Neural cell (in vitro differentiated cells): ENCODE measurements around the gene INSR. TPM values are rescaled to one million over a fixed set of nuclear protein-coding genes. Genes with fewer than 3 reads are reported as not detected.

Experiments used
- H2AFZ ChIP-seq: fragments of 200-600, 300-800 bp; sonication (generic), shearing (Covaris generic); 2 replicates; pipeline ENCODE4 v1.6.0; 2014; ENCODE audit warnings: low read depth, mild to moderate bottlenecking, antibody characterized with exemption, low read length, moderate library complexity
- H3F3A ChIP-seq: fragments of 200-600 bp; shearing (Covaris generic); 2 replicates; pipeline ENCODE4 v1.6.1; 2016; ENCODE audit warnings: mild to moderate bottlenecking, moderate library complexity, mixed read lengths, antibody characterized with exemption, low read length; ENCODE audit not compliant: insufficient read depth, poor library complexity, severe bottlenecking
- H3K27ac ChIP-seq: fragments of 200-600, 300-800 bp; sonication (generic), shearing (Covaris generic); 2 replicates; pipeline ENCODE4 v1.5.1; 2014; ENCODE audit warnings: mild to moderate bottlenecking, low read length, moderate library complexity
- H3K27me3 ChIP-seq: fragments of 300-800, 200-600 bp; sonication (generic), shearing (Covaris generic); 2 replicates; pipeline ENCODE4 v1.6.0; 2014; ENCODE audit warnings: mild to moderate bottlenecking, low read depth, low read length, moderate library complexity; ENCODE audit not compliant: insufficient read depth
- H3K36me3 ChIP-seq: fragments of 300-800, 200-600 bp; sonication (generic), shearing (Covaris generic); 2 replicates; pipeline ENCODE4 v1.5.1; 2014; ENCODE audit warnings: mild to moderate bottlenecking, antibody characterized with exemption, low read length, moderate library complexity; ENCODE audit not compliant: insufficient read depth
- H3K4me2 ChIP-seq: fragments of 300-800, 200-600 bp; sonication (generic), shearing (Covaris generic); 2 replicates; pipeline ENCODE4 v1.6.0; 2014; ENCODE audit warnings: mild to moderate bottlenecking, low read length
- H3K4me3 ChIP-seq: fragments of 300-800, 200-600 bp; sonication (generic), shearing (Covaris generic); 2 replicates; pipeline ENCODE4 v1.5.1; 2014; ENCODE audit warnings: mild to moderate bottlenecking, low read length, moderate library complexity
- H3K79me2 ChIP-seq: fragments of 200-600 bp; shearing (Covaris generic); replicated peaks from 2 replicates; pipeline ENCODE4 v1.6.0; 2014; ENCODE audit warnings: mild to moderate bottlenecking, low read length, moderate library complexity; ENCODE audit not compliant: insufficient read depth
- H3K9ac ChIP-seq: fragments of 300-800, 200-600 bp; sonication (generic), shearing (Covaris generic); 2 replicates; pipeline ENCODE4 v1.6.1; 2016; ENCODE audit warnings: mild to moderate bottlenecking, low read length, mixed read lengths
- H3K9me2 ChIP-seq: fragments of 200-600 bp; shearing (Covaris generic); 2 replicates; pipeline ENCODE4 v1.6.1; 2016; ENCODE audit warnings: mild to moderate bottlenecking, low read length, mixed read lengths; ENCODE audit not compliant: insufficient read depth
- H3K9me3 ChIP-seq: fragments of 200-600, 300-800 bp; sonication (generic), shearing (Covaris generic); 2 replicates; pipeline ENCODE4 v1.6.1; 2016; ENCODE audit warnings: mild to moderate bottlenecking, mixed run types, low read length, moderate library complexity, mixed read lengths
- H4K20me1 ChIP-seq: fragments of 200-600 bp; shearing (Covaris generic); 2 replicates; pipeline ENCODE4 v1.6.1; 2016; ENCODE audit warnings: mild to moderate bottlenecking, mixed run types; ENCODE audit not compliant: insufficient read depth
- CTCF ChIP-seq: fragments of 450-650 bp; IDR thresholded peaks from 2 replicates; pipeline ENCODE4 v1.5.1; 2014; ENCODE audit warnings: antibody characterized with exemption, mild to moderate bottlenecking, moderate library complexity; ENCODE audit not compliant: poor library complexity, severe bottlenecking
- EP300 ChIP-seq: fragments of 450-650 bp; conservative IDR thresholded peaks from 2 replicates; pipeline ENCODE4 v1.6.1; 2014; ENCODE audit warnings: antibody characterized with exemption, mild to moderate bottlenecking, moderate library complexity; ENCODE audit not compliant: poor library complexity, severe bottlenecking
- EZH2 ChIP-seq: fragments of 200-600, 300-800 bp; shearing (Covaris generic), sonication (generic); IDR thresholded peaks from 2 replicates; pipeline ENCODE4 v1.6.1; 2014; ENCODE audit warnings: antibody characterized with exemption, low read length, borderline replicate concordance, mild to moderate bottlenecking; ENCODE audit not compliant: insufficient read depth, poor library complexity, severe bottlenecking
- MXI1 ChIP-seq: fragments of 450-650 bp; conservative IDR thresholded peaks from 2 replicates; pipeline ENCODE4 v1.6.1; 2014; ENCODE audit warnings: antibody characterized with exemption, mild to moderate bottlenecking; ENCODE audit not compliant: poor library complexity, severe bottlenecking
- POLR2AphosphoS5 ChIP-seq: IDR thresholded peaks from 2 replicates; pipeline ENCODE4 v1.6.1; 2012
- RAD21 ChIP-seq: fragments of 450-650 bp; conservative IDR thresholded peaks from 2 replicates; pipeline ENCODE4 v1.6.1; 2014; ENCODE audit warnings: antibody characterized with exemption, mild to moderate bottlenecking, moderate library complexity
- SMC3 ChIP-seq: fragments of 450-650 bp; conservative IDR thresholded peaks from 2 replicates; pipeline ENCODE4 v1.6.1; 2014; ENCODE audit warnings: antibody characterized with exemption, mild to moderate bottlenecking, moderate library complexity; ENCODE audit not compliant: poor library complexity
- TAF1 ChIP-seq: IDR thresholded peaks from 2 replicates; pipeline ENCODE4 v1.6.1; 2012; ENCODE audit warnings: low read depth
- polyA plus RNA-seq: library from polyadenylated mRNA; depleted of rRNA; stranded (reverse); fragments of >200 nt; gene quantifications from 2 replicates; pipeline ENCODE4 v1.2.3, GENCODE V29; 2014
- TF ChIP-seq, protein P1 (sequence below): IDR thresholded peaks from 2 replicates; pipeline ENCODE4 v1.6.1; 2012; ENCODE audit warnings: borderline replicate concordance

The INSR gene
- polyA plus RNA-seq, 1 donor from 2014 or later = 16.0 TPM

- Histone ChIP-seq H2AFZ (no peak overlapping the region), H3K4me3 (no peak overlapping the region), H3K27ac (no peak overlapping the region), H3K36me3 (no peaks in the 10 kb centered on the region), H3K9ac (no peak overlapping the region), H3F3A (no peaks in the 10 kb centered on the region), H3K79me2 (no peaks in the 10 kb centered on the region), H3K27me3 (no peaks in the 10 kb centered on the region), H3K4me2 (no peak overlapping the region), H3K9me2 (no peaks in the 10 kb centered on the region), H3K9me3 (no peaks in the 10 kb centered on the region), H4K20me1 (no peaks in the 10 kb centered on the region)
- no peak for TF ChIP-seq TAF1
- TF ChIP-seq CTCF = no peak
- no peak for TF ChIP-seq POLR2AphosphoS5
- TF ChIP-seq MXI1 = no peak
- TF ChIP-seq EP300 = no peak
- TF ChIP-seq EZH2 = no peak
Observed at GRCh38 chr19:7254590-7254989, 39.6 kb downstream of the INSR start.

GRCh38 chr19:7252364-7252763 is 41.9 kb downstream of the INSR start:
- H2AFZ ChIP-seq = no peak overlapping the region
- no peak overlapping the region for H3K4me3 ChIP-seq
- H3F3A ChIP-seq = no peaks in the 10 kb centered on the region
- H3K79me2 ChIP-seq = no peaks in the 10 kb centered on the region
- H3K9me3 ChIP-seq = no peaks in the 10 kb centered on the region
- H4K20me1 ChIP-seq = no peaks in the 10 kb centered on the region
- no peak overlapping the region for H3K4me2 ChIP-seq
- no peaks in the 10 kb centered on the region for H3K27me3 ChIP-seq
- no peaks in the 10 kb centered on the region for H3K9me2 ChIP-seq
- no peaks in the 10 kb centered on the region for H3K36me3 ChIP-seq
- TF ChIP-seq TAF1 (no peak), SMC3 (no peak), CTCF (no peak), POLR2AphosphoS5 (no peak), EP300 (no peak), EZH2 (no peak), RAD21 (no peak), MXI1 (no peak)
- TF ChIP-seq, protein P1, sequence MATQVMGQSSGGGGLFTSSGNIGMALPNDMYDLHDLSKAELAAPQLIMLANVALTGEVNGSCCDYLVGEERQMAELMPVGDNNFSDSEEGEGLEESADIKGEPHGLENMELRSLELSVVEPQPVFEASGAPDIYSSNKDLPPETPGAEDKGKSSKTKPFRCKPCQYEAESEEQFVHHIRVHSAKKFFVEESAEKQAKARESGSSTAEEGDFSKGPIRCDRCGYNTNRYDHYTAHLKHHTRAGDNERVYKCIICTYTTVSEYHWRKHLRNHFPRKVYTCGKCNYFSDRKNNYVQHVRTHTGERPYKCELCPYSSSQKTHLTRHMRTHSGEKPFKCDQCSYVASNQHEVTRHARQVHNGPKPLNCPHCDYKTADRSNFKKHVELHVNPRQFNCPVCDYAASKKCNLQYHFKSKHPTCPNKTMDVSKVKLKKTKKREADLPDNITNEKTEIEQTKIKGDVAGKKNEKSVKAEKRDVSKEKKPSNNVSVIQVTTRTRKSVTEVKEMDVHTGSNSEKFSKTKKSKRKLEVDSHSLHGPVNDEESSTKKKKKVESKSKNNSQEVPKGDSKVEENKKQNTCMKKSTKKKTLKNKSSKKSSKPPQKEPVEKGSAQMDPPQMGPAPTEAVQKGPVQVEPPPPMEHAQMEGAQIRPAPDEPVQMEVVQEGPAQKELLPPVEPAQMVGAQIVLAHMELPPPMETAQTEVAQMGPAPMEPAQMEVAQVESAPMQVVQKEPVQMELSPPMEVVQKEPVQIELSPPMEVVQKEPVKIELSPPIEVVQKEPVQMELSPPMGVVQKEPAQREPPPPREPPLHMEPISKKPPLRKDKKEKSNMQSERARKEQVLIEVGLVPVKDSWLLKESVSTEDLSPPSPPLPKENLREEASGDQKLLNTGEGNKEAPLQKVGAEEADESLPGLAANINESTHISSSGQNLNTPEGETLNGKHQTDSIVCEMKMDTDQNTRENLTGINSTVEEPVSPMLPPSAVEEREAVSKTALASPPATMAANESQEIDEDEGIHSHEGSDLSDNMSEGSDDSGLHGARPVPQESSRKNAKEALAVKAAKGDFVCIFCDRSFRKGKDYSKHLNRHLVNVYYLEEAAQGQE = no peak
- no peak overlapping the region for H3K27ac ChIP-seq
- H3K9ac ChIP-seq = no peak overlapping the region
